GM12878 (cell line): Measurements from ENCODE around the gene THSD4. TPM values are rescaled to one million over a fixed set of nuclear protein-coding genes. Genes with fewer than 3 reads are reported as not detected.

Source experiments
- ATAC-seq: fragments of 200-7000 bp; cut with Tn5 transposase; 3 replicates; pipeline ENCODE4 v1.9.1; 2020; ENCODE audit warnings: mild to moderate bottlenecking, moderate library complexity
- BruUV-seq: library from RNA; stranded (reverse); fragments of 400-500 nt; replicated peaks from 2 replicates; lab custom pipeline; 2021; lab: Mats Ljungman, UMichigan
- CTCF ChIA-PET: fragments of 300-600 bp; sonication (Branson Sonifier 250); formaldehyde crosslinking; extraction: SDS; loops from one replicate; lab custom pipeline; 2021; ENCODE audit warnings: inconsistent platforms; lab: Yijun Ruan, JAX
- POLR2A ChIA-PET: fragments of 350-600 bp; formaldehyde crosslinking; extraction: SDS; loops from one replicate; lab custom pipeline; 2021; ENCODE audit warnings: inconsistent platforms; lab: Charles Lee
- RAD21 ChIA-PET: fragments of 300-600 bp; sonication (Branson Sonifier 250); formaldehyde crosslinking; loops from one replicate; lab custom pipeline; 2023; ENCODE audit warnings: antibody characterized with exemption; ENCODE audit not compliant: unreplicated experiment; lab: Charles Lee
- SMC1A ChIA-PET: fragments of 300-600 bp; sonication (Branson Sonifier 250); formaldehyde crosslinking; loops from one replicate; lab custom pipeline; 2023; ENCODE audit not compliant: unreplicated experiment, uncharacterized antibody; lab: Charles Lee
- DNase-seq: peaks from one replicate; pipeline ENCODE4 v3.0.0-alpha.2; 2011; ENCODE audit warnings: low read depth, low spot score
- FAIRE-seq: peaks from 3 replicates; lab custom pipeline; 2011; peaks lifted over from hg19 to GRCh38; lab: Jason Lieb, UNC
- H2AFZ ChIP-seq: 2 replicates; pipeline ENCODE4 v1.6.0; 2011; ENCODE audit warnings: low read depth, low read length, control low read depth; ENCODE audit not compliant: control insufficient read depth
- H3K27ac ChIP-seq: 2 replicates; pipeline ENCODE4 v1.5.1; 2011; ENCODE audit warnings: control low read depth; ENCODE audit not compliant: control insufficient read depth, insufficient read depth
- H3K27me3 ChIP-seq, 2 experiments: replicated peaks in 1 of 2; 2 replicates each; pipeline versions ENCODE4 v1.6.0 to v1.6.1; 2011; ENCODE audit warnings: low read length in 1 of 2; ENCODE audit not compliant: control insufficient read depth in 2 of 2, insufficient read depth in 2 of 2
- H3K36me3 ChIP-seq, 2 experiments: 2 replicates each; pipeline ENCODE4 v1.5.1; 2011; ENCODE audit warnings: low read length in 1 of 2; ENCODE audit not compliant: control insufficient read depth in 2 of 2, insufficient read depth in 2 of 2
- H3K4me1 ChIP-seq: 2 replicates; pipeline ENCODE4 v1.6.1; 2011; ENCODE audit warnings: mild to moderate bottlenecking, low read length, moderate library complexity, mixed read lengths; ENCODE audit not compliant: control insufficient read depth, insufficient read depth
- H3K4me2 ChIP-seq: 2 replicates; pipeline ENCODE4 v1.6.0; 2011; ENCODE audit warnings: control low read depth; ENCODE audit not compliant: control insufficient read depth, insufficient read depth
- H3K4me3 ChIP-seq: fragments of 200-600 bp; sonication (generic); 2 replicates; pipeline ENCODE4 v1.5.1; 2016
- H3K79me2 ChIP-seq: 2 replicates; pipeline ENCODE4 v1.6.0; 2011; ENCODE audit warnings: low read length; ENCODE audit not compliant: control insufficient read depth, insufficient read depth
- H3K9ac ChIP-seq: 2 replicates; pipeline ENCODE4 v1.8.0; 2011; ENCODE audit warnings: low read length, control low read depth, mixed read lengths; ENCODE audit not compliant: control insufficient read depth, insufficient read depth
- H3K9me3 ChIP-seq: replicated peaks from 3 replicates; pipeline ENCODE4 v1.5.1; 2011; ENCODE audit warnings: mild to moderate bottlenecking, low read length; ENCODE audit not compliant: control insufficient read depth, insufficient read depth
- H4K20me1 ChIP-seq: 2 replicates; pipeline ENCODE4 v1.6.0; 2011; ENCODE audit not compliant: control insufficient read depth, insufficient read depth
- ATF7 ChIP-seq: fragments of 450-650 bp; IDR thresholded peaks from 2 replicates; pipeline ENCODE4 v1.6.1; 2016; ENCODE audit warnings: low read depth, mild to moderate bottlenecking
- E2F4 ChIP-seq: IDR thresholded peaks from 2 replicates; pipeline ENCODE4 v1.6.1; 2012; ENCODE audit warnings: low read depth, low read length, improper control_type of control experiment
- EED ChIP-seq: sonication (generic); IDR thresholded peaks from 2 replicates; pipeline ENCODE4 v1.6.1; 2016; ENCODE audit warnings: antibody characterized with exemption, low read depth
- IKZF1 ChIP-seq: fragments of 450-650 bp; conservative IDR thresholded peaks from 2 replicates; pipeline ENCODE4 v1.6.1; 2017; ENCODE audit warnings: antibody characterized with exemption, mild to moderate bottlenecking
- MEF2A ChIP-seq: IDR thresholded peaks from 2 replicates; pipeline ENCODE4 v1.6.1; 2011; ENCODE audit warnings: low read depth, mild to moderate bottlenecking, low read length, moderate library complexity; ENCODE audit not compliant: insufficient read depth
- NFIC ChIP-seq: IDR thresholded peaks from 2 replicates; pipeline ENCODE4 v1.6.1; 2012; ENCODE audit warnings: low read depth, mild to moderate bottlenecking, inconsistent platforms, low read length, moderate library complexity
- NR2F1 ChIP-seq: fragments of 450-650 bp; conservative IDR thresholded peaks from 2 replicates; pipeline ENCODE4 v1.6.1; 2017; ENCODE audit warnings: mild to moderate bottlenecking
- NRF1 ChIP-seq: conservative IDR thresholded peaks from 2 replicates; pipeline ENCODE4 v1.6.1; 2011; ENCODE audit warnings: mild to moderate bottlenecking, low read depth, low read length, improper control_type of control experiment
- RUNX3 ChIP-seq: IDR thresholded peaks from 2 replicates; pipeline ENCODE4 v1.6.1; 2012; ENCODE audit warnings: low read length, inconsistent platforms
- SMC3 ChIP-seq: IDR thresholded peaks from 2 replicates; pipeline ENCODE4 v1.6.1; 2011; ENCODE audit warnings: low read length, improper control_type of control experiment, borderline replicate concordance
- YY1 ChIP-seq: IDR thresholded peaks from 2 replicates; pipeline ENCODE4 v1.6.1; 2011; ENCODE audit warnings: low read depth, mild to moderate bottlenecking, low read length
- ZNF274 ChIP-seq: IDR thresholded peaks from one replicate; pipeline ENCODE4 v1.8.0; 2011; ENCODE audit not compliant: insufficient read length, insufficient read depth
- WGBS: methylation state at CpG from one replicate; pipeline ENCODE4 v1.1.6; 2016; ENCODE audit warnings: low lambda C conversion rate; ENCODE audit not compliant: insufficient replicate concordance, insufficient coverage; ENCODE audit errors: missing lambda C conversion rate; 5-methylcytosine and 5-hydroxymethylcytosine counted together
- in situ Hi-C: fragments of 300-500 bp; cut with MboI; formaldehyde crosslinking; loops from 9 replicates; pipeline ENCODE4 v1.14.3; 2018; ENCODE audit warnings: mixed read lengths
- intact Hi-C: fragments of 100-400 bp; cut with micrococcal nuclease; formaldehyde crosslinking; loops from one replicate; pipeline ENCODE4 v1.14.2; 2022; ENCODE audit not compliant: unreplicated experiment
- polyA plus RNA-seq, 11 experiments: library from polyadenylated mRNA; depleted of rRNA in 4 of 11; unstranded in 6 of 11; stranded (reverse) in 5 of 11; fragments of >200 nt; fragmentation: Nextera tagmentation in 4 of 11; fragmentation: Illumina TruSeq in 1 of 11; extraction: Ambion mirVana in 4 of 11; extraction: Trizol in 1 of 11; gene quantifications; 1 replicate in 1 of 11; 2 replicates in 10 of 11; pipeline versions ENCODE4 v1.2.1 to v1.2.3, GENCODE V29; 2011 to 2016; ENCODE audit warnings: inconsistent platforms in 2 of 11, missing spikeins in 2 of 11, low read depth in 1 of 11
- total RNA-seq, 4 experiments: library from RNA; depleted of rRNA in 3 of 4; stranded (reverse); fragments of >200 nt in 3 of 4; fragmentation: Illumina TruSeq in 1 of 4; extraction: Trizol in 1 of 4; gene quantifications; 2 replicates each; pipeline versions ENCODE4 v1.2.1 to v1.2.3, GENCODE V29; 2013 to 2021

THSD4 gene
- total and polyA plus RNA-seq, 10 of the 15 experiments (the other 5 are each of a cell fraction or from before 2014, with no cell fraction given) = 0.04 to 0.13 (median 0.05) TPM; not detected in 7

DNA sequence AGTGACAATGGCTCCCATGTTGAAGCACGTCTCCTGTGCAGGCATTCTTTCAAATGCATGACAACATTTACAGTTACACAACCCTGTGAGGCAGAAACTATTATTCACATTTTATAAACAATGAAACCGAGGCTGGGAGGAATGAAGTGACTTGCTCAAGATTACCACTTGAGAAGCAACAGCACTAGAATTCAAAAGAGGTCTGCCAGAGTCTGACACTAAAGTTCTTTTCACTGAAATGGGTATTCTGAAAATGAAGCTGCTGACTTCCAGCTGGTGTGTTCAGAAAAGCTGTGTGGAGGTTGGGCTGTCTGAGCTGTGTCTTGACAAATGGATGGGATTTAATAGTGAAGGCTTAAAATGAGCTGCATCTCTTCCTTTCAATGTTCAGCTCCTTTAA is 104.4 kb downstream of the THSD4 start:
- no peak for DNase-seq
- 0% methylated on average over 2 of the region's 2 CpGs for WGBS
- in situ Hi-C loops = no loop called here
- no peak for FAIRE-seq
- no TSS peak for BruUV-seq
- H3K9me3 ChIP-seq = no peaks in the 10 kb centered on the region
- H3K4me2 ChIP-seq = no peak overlapping the region
- intact Hi-C loops = no loop called here
- no peak overlapping the region for H3K9ac ChIP-seq
- no peaks in the 10 kb centered on the region for H3K4me1 ChIP-seq
- ChIA-PET CTCF (no interaction called here), SMC1A (no interaction called here), POLR2A (no interaction called here), RAD21 (no interaction called here)
- no peak for ATAC-seq
- no peaks in the 10 kb centered on the region for H4K20me1 ChIP-seq
- H2AFZ ChIP-seq = no peak overlapping the region
- no peak overlapping the region for H3K4me3 ChIP-seq
- TF ChIP-seq NFIC = no peak
- no peak for TF ChIP-seq EED
- TF ChIP-seq SMC3 = no peak
- TF ChIP-seq IKZF1 = no peak
- TF ChIP-seq MEF2A = no peak
- TF ChIP-seq ATF7 = no peak
- no peak for TF ChIP-seq E2F4
- no peak for TF ChIP-seq YY1
- TF ChIP-seq RUNX3 = no peak
- TF ChIP-seq NRF1 = no peak
- no peak for TF ChIP-seq ZNF274
- no peak for TF ChIP-seq NR2F1
- H3K79me2 ChIP-seq = no peaks in the 10 kb centered on the region
- no peaks in the 10 kb centered on the region for H3K36me3 ChIP-seq
- no peak overlapping the region for H3K27ac ChIP-seq
- no peaks in the 10 kb centered on the region for H3K27me3 ChIP-seq
